ENCODE results near the gene STK11IP. TPM values are rescaled to one million over a fixed set of nuclear protein-coding genes. Genes with fewer than 3 reads are reported as not detected.
A peak's percentile ranks its signal among the peaks of the same experiment; 100 is the strongest.

Gene STK11IP
- total RNA-seq, 1 experiment from 2014 or later: 13.9 TPM

GRCh38 chr2:219656526-219656925, 58.9 kb downstream of the STK11IP start:
- in situ Hi-C loops (cut with HindIII; ENCODE audit: low pct_unique_long_range_greater_than_20kb, low sequenced_read_pairs): no loop called here

DNA sequence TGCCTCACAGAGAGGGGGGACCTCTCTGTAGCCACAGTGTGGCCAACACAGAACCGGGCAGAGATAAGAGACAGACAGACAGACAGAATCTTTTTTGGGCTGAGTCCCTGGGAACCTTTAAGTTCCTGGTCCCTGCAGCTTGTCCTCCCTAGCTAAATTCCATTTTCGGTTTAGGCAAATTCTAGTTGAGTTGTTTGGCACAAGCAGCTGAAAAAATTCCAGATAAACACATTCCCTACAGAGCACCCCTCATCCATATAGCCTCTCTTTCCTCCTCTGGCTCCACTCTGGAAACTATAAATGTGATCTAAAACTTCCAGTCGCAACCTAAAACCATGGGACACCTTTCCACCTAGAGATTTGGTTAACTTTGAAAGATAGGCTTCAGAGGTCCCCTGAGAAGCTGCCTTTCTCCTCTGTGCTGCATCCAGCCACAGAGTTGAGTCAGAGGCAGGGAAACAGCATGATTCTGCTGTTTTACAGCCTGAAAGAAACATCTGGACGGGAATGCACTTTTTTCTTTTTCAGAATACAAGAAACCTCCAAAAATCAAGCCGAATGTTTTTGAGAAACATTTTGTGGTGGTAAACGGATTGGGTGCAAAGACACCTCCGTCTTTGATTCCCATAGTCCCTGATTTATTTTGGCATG, 60.7 kb downstream of the STK11IP start:
- in situ Hi-C loops (cut with HindIII; ENCODE audit: low pct_unique_long_range_greater_than_20kb, low sequenced_read_pairs): no loop called here

More at GRCh38 chr2:219656526-219656925, 58.9 kb downstream of the STK11IP start:
- DNase-seq (ENCODE audit: low read depth, low spot score): peak; percentile 66

DNA sequence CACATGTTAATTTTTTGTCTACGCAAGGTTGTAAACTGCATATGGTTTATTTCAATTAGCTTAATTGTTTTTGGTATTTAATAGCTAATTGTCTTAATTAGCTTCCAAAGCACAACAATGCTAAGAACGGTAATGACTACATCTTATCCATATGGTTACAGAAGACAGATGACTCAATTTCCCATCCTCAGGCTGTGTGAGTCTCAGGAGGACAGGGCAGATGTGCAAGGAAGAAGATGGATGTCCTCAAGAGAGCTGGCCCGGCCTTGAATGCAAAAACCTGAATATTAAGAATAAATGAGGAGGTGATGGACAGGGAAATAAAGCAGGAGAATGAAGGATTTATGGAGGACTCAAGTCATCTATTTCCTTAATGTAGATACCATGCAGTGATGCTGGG, 61.2 kb downstream of the STK11IP start:
- DNase-seq (ENCODE audit: low read depth, low spot score): no peak
- in situ Hi-C loops (cut with HindIII; ENCODE audit: low pct_unique_long_range_greater_than_20kb, low sequenced_read_pairs): no loop called here

More for the DNA sequence above, 60.7 kb downstream of the STK11IP start:
- no peak for DNase-seq (ENCODE audit: low read depth, low spot score)

DNA sequence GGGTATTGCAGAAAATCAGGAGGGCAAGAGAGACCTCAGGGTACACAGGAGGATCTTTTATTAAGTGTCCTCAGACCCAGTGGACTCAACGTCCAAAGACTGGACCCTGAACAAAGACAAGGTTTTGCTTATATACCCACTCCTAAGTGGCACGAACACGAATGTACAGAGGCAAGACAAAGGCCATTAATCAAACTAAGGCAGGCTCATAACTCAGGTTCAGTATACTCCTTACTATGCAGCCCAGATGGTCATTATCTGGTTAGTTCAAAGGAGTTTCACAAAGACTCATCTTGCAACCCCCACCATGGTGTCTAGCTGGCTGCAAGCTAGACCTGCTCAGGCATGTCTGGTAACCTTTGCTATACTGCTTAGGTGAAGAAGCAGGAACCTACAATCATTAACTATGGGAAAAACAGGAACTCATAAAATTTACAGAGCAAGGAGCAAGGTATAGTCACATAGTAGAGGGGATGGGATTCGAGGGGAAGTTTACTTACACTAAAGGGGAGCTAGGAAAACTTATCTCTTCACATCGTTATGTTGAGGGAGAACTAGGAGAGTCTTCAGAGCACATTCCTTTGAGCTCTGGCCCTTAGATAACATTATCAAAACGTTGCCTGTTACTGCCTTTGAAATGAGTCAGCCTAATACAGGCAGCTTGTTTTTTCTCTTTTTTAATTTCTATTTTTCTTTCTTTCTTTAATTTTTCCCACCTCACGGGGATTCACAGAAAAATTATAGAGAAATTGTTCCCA, 63.7 kb downstream of the STK11IP start:
- in situ Hi-C loops (cut with HindIII; ENCODE audit: low pct_unique_long_range_greater_than_20kb, low sequenced_read_pairs): no loop called here

GRCh38 chr2:219661955-219662395, 64.3 kb downstream of the STK11IP start:
- in situ Hi-C loops (cut with HindIII; ENCODE audit: low pct_unique_long_range_greater_than_20kb, low sequenced_read_pairs): no loop called here
- no peak for DNase-seq (ENCODE audit: low read depth, low spot score)

More for the DNA sequence above, 63.7 kb downstream of the STK11IP start:
- DNase-seq (ENCODE audit: low read depth, low spot score): no peak

DNA sequence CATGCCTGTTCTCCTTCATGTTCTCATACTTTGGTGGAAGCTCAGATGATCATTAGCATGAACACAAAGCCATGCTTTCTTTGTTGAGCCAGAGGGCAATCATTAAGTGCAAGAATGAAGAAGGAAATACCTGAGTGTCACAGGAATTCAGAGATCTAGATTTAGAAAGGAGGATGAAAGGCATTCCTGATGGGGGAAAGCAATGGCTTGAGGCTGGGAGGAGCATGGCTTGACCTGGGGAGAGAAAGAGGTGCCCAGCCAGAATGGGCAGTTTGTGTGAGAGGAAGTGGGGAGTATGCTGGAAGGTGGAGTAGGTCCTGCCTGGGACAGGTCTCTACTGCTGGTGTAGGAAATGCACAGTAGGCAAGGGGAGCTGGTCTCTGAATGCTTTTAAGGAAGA, 64.9 kb downstream of the STK11IP start:
- DNase-seq (ENCODE audit: low read depth, low spot score): no peak
- in situ Hi-C loops (cut with HindIII; ENCODE audit: low pct_unique_long_range_greater_than_20kb, low sequenced_read_pairs): no loop called here

DNA sequence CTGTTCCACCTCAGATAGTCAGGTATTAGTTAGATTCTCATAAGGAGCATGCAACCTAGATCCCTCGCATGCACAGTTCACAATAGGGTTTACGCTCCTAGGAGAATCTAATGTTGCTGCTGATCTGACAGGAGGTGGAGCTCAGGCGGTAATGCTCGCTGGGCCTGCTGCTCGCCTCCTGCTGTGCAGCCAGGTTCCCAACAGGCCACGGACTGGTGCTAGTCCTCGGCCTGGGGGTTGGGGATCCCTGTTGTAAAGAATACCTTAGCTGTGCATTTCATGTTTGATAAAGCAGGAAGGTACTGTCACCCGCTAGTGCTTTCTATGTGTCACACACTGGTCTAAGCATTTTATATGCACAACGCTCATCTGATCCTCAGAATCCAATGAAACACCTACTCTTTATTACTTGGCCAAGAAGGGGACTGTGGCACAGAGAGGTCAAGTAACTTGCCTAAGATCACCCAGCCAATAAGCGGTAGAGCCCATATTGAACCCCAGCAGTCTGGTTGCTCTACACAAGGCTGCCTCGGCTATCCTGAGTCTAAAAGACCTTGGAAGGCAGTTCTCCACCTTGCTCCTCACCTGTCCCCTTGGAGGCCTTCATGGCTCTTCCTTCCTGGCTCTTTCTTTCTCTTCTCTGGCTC, 65.6 kb downstream of the STK11IP start:
- no peak for DNase-seq (ENCODE audit: low read depth, low spot score)
- in situ Hi-C loops (cut with HindIII; ENCODE audit: low pct_unique_long_range_greater_than_20kb, low sequenced_read_pairs): no loop called here

- no peak for DNase-seq (ENCODE audit: low read depth, low spot score)
- in situ Hi-C loops (cut with HindIII; ENCODE audit: low pct_unique_long_range_greater_than_20kb, low sequenced_read_pairs): no loop called here
Measured at GRCh38 chr2:219664041-219664440, 66.4 kb downstream of the STK11IP start.

DNA sequence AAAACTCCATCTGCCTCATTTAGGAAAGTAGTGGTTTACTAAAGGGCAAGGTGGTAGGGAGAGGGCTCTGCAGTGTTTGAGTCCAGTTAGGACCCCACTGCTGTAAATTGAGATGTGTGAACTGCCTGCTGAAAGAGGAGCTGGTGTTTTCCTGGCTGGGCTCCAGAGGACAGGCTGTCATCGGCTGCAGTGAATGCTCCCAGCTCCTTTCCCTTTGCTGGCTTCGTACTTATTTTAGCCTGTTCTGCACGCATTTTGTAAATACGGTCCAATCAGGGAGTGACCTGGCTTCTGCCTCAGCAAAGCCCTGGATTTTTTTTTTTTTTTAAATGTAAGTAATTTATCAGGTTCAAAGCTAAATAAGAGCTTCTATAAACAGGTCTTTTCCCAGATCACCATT, 67.3 kb downstream of the STK11IP start:
- in situ Hi-C loops (cut with HindIII; ENCODE audit: low pct_unique_long_range_greater_than_20kb, low sequenced_read_pairs): no loop called here
- no peak for DNase-seq (ENCODE audit: low read depth, low spot score)

- in situ Hi-C loops (cut with HindIII; ENCODE audit: low pct_unique_long_range_greater_than_20kb, low sequenced_read_pairs): no loop called here
- no peak for DNase-seq (ENCODE audit: low read depth, low spot score)
Measured at GRCh38 chr2:219665926-219666325, 68.3 kb downstream of the STK11IP start.

Small RNA genes lying within 50 kb of the gene (small RNA-seq; reads per million reads assigned to genes)
- gene MIR3132 (0 reads per million in 2 experiments), gene RN7SKP213 (0 to 0.24 reads per million in 2 experiments)

Other genes with a start within 250 kb of the STK11IP start
- 46.8 and 50.1 TPM in 2 replicates for gene DNPEP, start 209.9 kb upstream of the STK11IP start, total RNA-seq (2014; rRNA removed; shearing (Covaris generic))
- gene DES, start 179.5 kb upstream of the STK11IP start, total RNA-seq (2014; rRNA removed; shearing (Covaris generic)): 0.13 TPM in 1 of 2 replicates, not detected in the other
- 1.9 and 2.3 TPM in 2 replicates for gene SPEG, start 163.0 kb upstream of the STK11IP start, total RNA-seq (2014; rRNA removed; shearing (Covaris generic))
- gene GMPPA, start 99.0 kb upstream of the STK11IP start, total RNA-seq (2014; rRNA removed; shearing (Covaris generic)): 60.6 and 64.8 TPM in 2 replicates
- not detected in 2 replicates for gene ASIC4, start 83.4 kb upstream of the STK11IP start, total RNA-seq (2014; rRNA removed; shearing (Covaris generic))
- gene CHPF, start 54.0 kb upstream of the STK11IP start, total RNA-seq (2014; rRNA removed; shearing (Covaris generic)): 93.9 and 111 TPM in 2 replicates
- gene TMEM198, start 53.8 kb upstream of the STK11IP start, total RNA-seq (2014; rRNA removed; shearing (Covaris generic)): 2.1 TPM in 2 replicates
- gene OBSL1, start 26.3 kb upstream of the STK11IP start, total RNA-seq (2014; rRNA removed; shearing (Covaris generic)): 30.7 and 34.7 TPM in 2 replicates
- gene INHA, start 25.5 kb upstream of the STK11IP start, total RNA-seq (2014; rRNA removed; shearing (Covaris generic)): 0.18 TPM in 1 of 2 replicates, not detected in the other
- 2.9 and 4.0 TPM in 2 replicates for gene SLC4A3, start 29.8 kb downstream of the STK11IP start, total RNA-seq (2014; rRNA removed; shearing (Covaris generic))